HL-60 (cell line): ENCODE data around the gene TMEM121B.

ENCODE experiments used
- DNase-seq, 2 experiments: peaks; one replicate each; pipeline ENCODE4 v3.0.0-alpha.2; 2010 to 2020; ENCODE audit warnings: low read depth in 1 of 2, low spot score in 1 of 2
- H3K27ac ChIP-seq: fragments of 250-450 bp; sonication (Bioruptor Pico); replicated peaks from 2 replicates; pipeline ENCODE4 v1.5.1; 2020; ENCODE audit warnings: mild to moderate bottlenecking, moderate library complexity
- H3K27me3 ChIP-seq: fragments of 250-450 bp; sonication (Bioruptor Pico); 2 replicates; pipeline ENCODE4 v1.5.1; 2021; ENCODE audit warnings: mild to moderate bottlenecking, moderate library complexity; ENCODE audit not compliant: insufficient read depth, poor library complexity, severe bottlenecking
- H3K4me3 ChIP-seq: replicated peaks from 2 replicates; pipeline ENCODE4 v1.5.1; 2011; ENCODE audit warnings: mild to moderate bottlenecking, control low read depth, low read length; ENCODE audit not compliant: insufficient read depth
- CTCF ChIP-seq: IDR thresholded peaks from one replicate; pipeline ENCODE4 v1.5.1; 2011; ENCODE audit warnings: low read length, control low read depth, inconsistent platforms; ENCODE audit not compliant: insufficient read depth
- GABPA ChIP-seq: IDR thresholded peaks from 2 replicates; pipeline ENCODE4 v1.6.1; 2012; ENCODE audit warnings: low read depth
- POLR2AphosphoS5 ChIP-seq: IDR thresholded peaks from 2 replicates; pipeline ENCODE4 v1.6.1; 2012; ENCODE audit warnings: low read depth
- REST ChIP-seq: IDR thresholded peaks from 2 replicates; pipeline ENCODE4 v1.6.1; 2012; ENCODE audit warnings: low read depth; ENCODE audit not compliant: insufficient replicate concordance
- SPI1 ChIP-seq: IDR thresholded peaks from 2 replicates; pipeline ENCODE4 v1.6.1; 2012; ENCODE audit warnings: low read depth, mild to moderate bottlenecking, borderline replicate concordance

TMEM121B gene

GRCh38 chr22:17140826-17141766 lies 19.9 kb upstream of the TMEM121B start:
- DNase-seq, result peak in 1 of 2 experiments; percentile 50
- Histone ChIP-seq H3K27ac (no peak overlapping the region), H3K4me3 (no peak overlapping the region), H3K27me3 (no peaks in the 10 kb centered on the region)
- TF ChIP-seq REST, result no peak
- no peak for TF ChIP-seq GABPA
- no peak for TF ChIP-seq CTCF
- TF ChIP-seq POLR2AphosphoS5, result no peak
- TF ChIP-seq SPI1, result no peak

GRCh38 chr22:17140022-17140421 lies 18.9 kb upstream of the TMEM121B start:
- H3K27ac ChIP-seq, result no peak overlapping the region
- no peak for DNase-seq
- TF ChIP-seq CTCF (no peak), SPI1 (no peak), REST (no peak), GABPA (no peak), POLR2AphosphoS5 (no peak)
- no peak overlapping the region for H3K4me3 ChIP-seq
- no peaks in the 10 kb centered on the region for H3K27me3 ChIP-seq

GRCh38 chr22:17138513-17138912 lies 17.4 kb upstream of the TMEM121B start:
- Histone ChIP-seq H3K27ac (no peak overlapping the region), H3K27me3 (no peaks in the 10 kb centered on the region), H3K4me3 (no peak overlapping the region)
- no peak for DNase-seq
- TF ChIP-seq POLR2AphosphoS5, result no peak

GRCh38 chr22:17137861-17138425 lies 16.8 kb upstream of the TMEM121B start:
- no peak for DNase-seq
- H3K27ac ChIP-seq, result no peak overlapping the region
- H3K27me3 ChIP-seq, result no peaks in the 10 kb centered on the region
- TF ChIP-seq CTCF (no peak), SPI1 (no peak), POLR2AphosphoS5 (no peak), REST (no peak), GABPA (no peak)
- H3K4me3 ChIP-seq, result no peak overlapping the region
